ENCODE measurements around the gene RAX.

Gene RAX

DNA sequence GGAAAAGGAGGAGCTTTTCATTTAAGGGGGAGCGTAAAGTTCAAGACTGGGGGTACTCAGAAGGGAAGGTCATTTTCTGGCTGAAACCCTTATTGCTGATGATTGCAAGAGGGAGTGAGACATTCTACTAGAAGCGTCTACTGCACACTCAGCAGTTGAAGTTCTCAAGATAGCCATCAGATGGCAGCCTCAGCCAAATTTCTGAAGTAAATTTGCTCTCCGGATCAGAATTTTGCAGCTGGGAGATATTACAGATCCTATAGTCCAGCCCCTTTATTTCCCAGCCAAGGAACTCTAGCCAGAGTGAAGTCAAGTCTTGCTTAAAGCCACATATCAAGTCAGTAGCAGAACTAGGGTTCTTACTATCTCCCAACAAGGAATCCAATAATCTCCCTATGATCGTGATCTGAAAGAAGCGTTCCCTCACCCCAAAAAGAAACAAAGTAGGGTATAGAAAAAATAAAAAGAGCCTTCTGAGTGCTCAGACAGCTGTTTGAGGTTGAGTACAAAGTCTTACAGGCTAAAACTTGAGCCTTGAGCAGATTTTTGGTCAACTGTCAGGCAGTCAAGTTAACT, 24.0 kb downstream of the RAX start:
- in situ Hi-C loops (cut with MboI; ENCODE audit: low sequenced_read_pairs), result no loop called here

DNA sequence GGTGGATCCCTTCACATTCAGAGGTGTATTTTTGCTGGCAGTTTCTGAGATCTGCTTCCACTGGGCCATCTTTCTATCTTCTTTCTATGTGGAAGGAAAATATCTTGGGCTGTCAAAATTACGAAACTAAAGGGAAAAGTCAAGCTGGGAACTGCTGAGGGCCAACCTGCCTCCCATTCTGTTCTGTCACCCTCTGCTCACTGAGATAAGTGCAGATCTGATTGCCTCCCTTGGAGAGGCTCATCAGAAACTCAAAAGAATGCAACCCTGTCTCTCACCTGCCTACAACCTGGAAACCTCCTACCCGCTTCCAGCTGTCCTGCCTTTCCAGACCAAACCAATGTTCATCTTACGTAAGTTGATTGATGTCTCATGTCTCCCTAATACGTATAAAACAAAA, 26.5 kb downstream of the RAX start:
- in situ Hi-C loops (cut with MboI; ENCODE audit: low sequenced_read_pairs), result no loop called here

DNA sequence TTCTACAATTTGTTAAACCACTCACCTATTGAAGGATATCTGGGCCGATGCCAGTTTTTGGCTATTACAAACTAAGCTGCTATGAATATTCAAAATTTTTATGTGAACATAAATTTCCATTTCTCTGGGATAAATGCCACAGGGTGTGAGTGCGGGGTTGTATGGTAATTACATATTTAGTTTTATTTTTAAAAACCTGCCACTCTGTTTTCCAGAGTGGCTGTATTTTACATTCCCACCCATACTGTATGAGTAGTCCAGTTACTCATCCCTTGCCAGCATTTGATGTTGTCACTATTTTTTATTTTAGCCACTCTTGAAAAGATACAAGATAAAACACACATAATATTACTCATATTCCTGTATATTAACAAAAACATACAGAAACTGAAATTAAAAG, 30.3 kb downstream of the RAX start:
- in situ Hi-C loops (cut with MboI; ENCODE audit: low sequenced_read_pairs), result no loop called here

DNA sequence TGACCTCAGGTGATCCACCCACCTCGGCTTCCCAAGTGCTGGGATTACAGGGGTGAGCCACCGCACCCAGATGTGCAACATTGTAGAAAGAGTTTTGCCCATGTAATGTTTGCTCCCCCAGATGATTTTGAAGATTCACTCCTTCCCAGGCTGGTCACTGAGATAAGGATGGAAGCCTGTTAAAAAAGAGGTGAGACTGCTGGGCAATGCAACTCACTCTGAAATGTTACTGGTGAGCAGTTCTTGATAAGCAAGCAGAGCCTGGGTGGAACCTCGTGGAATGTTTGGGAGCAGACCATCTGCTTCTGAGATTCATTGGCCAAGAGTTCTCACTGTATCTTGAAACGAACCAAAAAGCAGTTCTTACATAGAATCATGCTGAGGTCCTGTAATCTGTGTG, 33.6 kb downstream of the RAX start:
- in situ Hi-C loops (cut with MboI; ENCODE audit: low sequenced_read_pairs), result no loop called here

DNA sequence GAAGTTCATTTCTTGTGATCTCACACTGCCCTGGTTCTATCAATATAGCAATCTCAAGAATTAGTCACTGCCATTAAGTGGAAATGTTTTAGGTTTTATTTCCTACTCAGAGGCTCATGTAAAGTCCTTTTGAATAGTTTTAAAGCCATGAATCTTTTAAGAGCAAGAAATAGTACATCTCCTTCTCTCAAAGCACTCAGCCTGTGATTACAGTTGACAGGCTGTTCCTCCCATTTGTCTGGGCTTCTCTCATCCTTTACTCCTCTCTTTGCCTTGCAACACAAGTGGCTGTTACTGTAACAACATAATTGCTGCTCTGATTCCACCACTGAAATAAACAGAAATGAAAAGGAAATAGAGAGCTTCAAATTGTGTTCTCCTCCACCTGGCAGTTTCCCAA, 34.9 kb downstream of the RAX start:
- in situ Hi-C loops (cut with MboI; ENCODE audit: low sequenced_read_pairs), result no loop called here

DNA sequence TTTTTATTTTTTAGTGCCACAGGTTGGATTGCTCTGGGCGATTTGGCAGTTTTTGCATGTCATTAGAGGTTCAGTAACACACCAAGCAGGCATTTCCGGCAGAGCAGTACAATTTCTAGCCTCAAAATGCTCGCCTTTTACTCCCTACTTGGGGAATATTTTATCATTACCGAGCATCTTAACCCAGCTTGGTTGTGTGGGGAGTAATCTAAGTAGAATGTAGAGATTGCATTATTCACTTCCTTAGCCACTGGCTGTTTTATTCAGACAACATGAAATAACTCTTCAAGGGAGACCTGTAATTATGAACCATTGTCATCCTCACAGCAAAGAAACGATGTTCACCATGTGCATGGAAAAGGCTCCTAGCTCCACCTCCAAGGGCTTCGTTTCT, 40.2 kb downstream of the RAX start:
- in situ Hi-C loops (cut with MboI; ENCODE audit: low sequenced_read_pairs), result no loop called here

DNA sequence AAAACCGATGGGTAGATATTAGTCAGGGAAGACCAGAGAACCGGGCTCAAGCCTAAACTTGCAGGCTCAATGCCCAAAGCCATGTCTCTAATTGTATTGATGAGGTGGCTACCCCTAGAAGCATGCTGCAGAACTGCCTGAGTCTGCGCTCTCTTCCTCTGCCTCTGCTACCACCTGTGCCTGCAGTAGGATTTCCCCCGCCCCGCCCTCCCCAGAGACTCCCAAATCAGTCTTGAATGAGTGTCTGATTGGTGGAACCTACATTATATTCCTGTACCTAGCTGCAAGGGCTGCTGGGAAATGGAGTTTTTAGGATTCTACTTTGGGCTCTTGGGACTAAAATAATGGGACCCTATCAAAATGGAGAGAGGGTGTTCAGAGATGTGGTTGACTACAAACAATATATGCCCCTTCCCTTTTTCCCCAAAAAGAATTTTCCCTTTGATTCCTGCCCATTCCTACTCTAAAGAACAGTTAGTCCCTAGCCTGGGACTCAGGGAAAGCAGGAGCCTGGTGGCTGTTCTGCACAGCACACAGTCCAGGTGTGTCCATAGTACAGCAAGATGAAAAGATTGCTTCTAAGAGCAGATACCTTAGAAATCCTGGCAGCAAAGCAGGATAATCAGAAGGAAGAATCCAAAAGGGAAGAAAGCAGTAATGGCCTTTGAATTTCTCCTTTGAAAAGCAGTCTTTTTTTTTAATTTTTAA, 40.8 kb downstream of the RAX start:
- in situ Hi-C loops (cut with MboI; ENCODE audit: low sequenced_read_pairs), result no loop called here

DNA sequence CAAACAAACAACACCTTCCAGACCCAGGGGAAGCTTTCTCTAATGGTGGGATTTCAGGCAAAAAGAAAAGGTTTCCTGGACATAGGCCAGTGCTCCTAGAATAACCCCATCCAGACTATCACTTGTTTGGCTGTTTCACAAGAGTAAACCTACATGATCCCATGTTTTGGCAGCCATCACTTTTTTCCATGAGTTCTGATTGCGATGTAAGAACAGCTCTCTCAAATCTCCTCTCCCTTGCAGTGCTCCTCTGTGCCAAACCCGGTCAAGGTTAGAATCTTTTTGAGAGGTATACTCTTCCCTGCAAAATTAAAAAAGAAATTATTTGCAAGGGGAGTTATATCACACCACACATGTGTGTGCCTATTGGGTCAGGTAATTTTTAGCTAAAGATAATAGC, 41.4 kb downstream of the RAX start:
- in situ Hi-C loops (cut with MboI; ENCODE audit: low sequenced_read_pairs), result no loop called here

DNA sequence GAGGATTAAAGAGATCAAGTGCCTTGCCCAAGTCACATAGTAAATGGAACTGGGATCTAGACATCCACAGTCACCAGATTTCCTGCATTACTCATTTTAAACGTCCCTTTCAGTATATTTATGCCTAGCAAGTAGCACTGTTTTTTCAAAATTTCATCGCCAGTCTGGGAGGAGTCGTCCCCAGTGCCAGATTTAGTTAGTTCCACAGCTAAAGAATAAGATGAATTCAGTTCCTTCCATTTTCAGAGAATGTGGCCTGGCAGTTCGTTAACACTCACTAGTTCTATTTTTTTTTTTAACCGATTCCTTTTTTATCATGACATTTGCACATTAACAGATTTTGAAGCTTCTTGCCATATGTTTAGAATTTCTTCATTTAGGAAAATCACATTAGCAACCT, 42.1 kb downstream of the RAX start:
- in situ Hi-C loops (cut with MboI; ENCODE audit: low sequenced_read_pairs), result no loop called here

DNA sequence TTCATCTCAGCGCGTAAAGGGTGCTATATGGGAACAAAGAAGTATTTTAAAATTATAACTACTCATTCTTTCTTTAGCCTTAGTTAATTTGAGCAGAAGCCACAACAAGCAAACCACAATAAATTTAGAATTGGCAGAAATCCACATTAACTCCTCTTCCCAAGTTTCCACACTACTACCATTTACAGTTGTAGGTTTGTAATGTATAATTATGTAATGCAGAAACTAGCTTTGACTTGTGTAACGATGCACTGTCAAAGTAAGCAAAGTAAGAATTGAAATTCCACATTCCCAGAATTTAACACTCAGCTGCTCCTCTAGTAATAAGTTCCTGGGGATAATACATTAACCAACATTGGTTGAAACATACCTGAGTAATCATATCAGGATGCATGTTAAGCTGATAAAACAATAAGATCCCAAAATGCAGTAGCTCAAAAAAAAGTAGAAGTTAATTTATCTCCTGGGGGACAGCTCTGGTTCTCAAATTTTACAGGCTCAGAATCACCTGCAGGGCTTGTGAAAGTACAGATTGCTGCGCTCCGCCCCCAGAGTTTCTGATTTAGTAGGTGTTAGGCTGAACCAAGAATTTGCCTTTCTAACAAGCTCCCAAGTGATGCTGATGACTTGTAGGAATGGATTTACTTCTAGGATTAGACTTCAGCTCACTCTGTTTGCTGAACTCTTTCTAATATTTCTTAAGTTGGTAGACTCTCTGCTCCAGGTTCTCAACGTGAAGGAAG, 43.4 kb downstream of the RAX start:
- in situ Hi-C loops (cut with MboI; ENCODE audit: low sequenced_read_pairs), result no loop called here

DNA sequence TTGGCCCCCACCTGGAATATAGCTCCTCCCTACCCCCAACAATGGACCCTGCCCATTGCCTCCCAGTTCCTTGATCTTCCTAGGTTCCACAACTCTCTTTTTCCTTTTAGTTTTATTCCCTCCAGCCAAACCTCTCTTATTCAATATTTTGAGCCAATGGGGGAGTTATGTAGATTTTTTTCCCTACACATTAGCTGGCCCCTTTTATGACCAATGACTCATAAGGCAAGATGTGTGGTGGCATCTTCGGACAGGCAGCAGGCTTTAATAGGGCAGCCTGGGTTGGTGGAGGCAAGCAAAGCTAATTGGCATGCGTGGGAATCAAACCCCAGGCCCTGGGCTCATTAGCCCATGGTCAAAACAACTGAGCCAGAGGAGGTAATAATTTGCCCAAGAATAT, 44.1 kb downstream of the RAX start:
- in situ Hi-C loops (cut with MboI; ENCODE audit: low sequenced_read_pairs), result no loop called here

DNA sequence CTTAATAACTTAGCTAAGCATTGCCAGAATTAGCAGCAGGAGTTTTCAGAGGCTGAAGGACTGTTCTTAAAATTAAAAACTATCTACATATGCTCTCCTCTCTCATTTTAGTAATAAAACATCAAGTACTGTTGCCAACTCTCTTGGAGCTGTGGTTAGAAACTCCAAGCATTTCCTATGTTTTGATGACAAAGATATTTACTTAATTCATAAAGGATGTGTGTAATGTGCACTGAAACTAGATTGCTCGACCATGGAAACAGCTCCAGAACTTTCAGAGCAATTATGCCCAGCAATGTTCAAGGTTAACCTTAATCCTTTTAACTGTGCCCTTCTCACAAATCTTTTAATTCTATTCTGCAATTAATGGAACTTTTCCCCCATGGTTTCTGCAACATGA, 44.9 kb downstream of the RAX start:
- in situ Hi-C loops (cut with MboI; ENCODE audit: low sequenced_read_pairs), result no loop called here

DNA sequence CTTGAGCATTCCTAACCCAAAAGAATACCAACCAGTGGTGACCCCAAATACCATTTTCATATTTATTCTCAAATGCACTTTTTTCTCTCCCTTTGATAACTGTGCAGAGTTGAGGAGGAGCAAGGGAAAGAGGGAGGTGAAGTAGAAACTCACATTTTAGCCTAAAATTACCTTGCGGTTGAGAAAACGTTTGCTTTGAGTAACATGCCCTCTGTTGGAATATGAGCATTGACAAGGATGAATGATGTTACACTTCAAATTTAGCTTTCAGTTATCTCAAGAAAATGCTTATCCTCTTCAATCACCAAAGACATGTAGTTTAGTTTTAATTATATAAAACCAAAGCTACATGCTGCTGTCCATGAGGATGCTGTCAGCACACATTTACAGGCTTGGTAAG, 50.9 kb downstream of the RAX start:
- in situ Hi-C loops (cut with MboI; ENCODE audit: low sequenced_read_pairs), result no loop called here

DNA sequence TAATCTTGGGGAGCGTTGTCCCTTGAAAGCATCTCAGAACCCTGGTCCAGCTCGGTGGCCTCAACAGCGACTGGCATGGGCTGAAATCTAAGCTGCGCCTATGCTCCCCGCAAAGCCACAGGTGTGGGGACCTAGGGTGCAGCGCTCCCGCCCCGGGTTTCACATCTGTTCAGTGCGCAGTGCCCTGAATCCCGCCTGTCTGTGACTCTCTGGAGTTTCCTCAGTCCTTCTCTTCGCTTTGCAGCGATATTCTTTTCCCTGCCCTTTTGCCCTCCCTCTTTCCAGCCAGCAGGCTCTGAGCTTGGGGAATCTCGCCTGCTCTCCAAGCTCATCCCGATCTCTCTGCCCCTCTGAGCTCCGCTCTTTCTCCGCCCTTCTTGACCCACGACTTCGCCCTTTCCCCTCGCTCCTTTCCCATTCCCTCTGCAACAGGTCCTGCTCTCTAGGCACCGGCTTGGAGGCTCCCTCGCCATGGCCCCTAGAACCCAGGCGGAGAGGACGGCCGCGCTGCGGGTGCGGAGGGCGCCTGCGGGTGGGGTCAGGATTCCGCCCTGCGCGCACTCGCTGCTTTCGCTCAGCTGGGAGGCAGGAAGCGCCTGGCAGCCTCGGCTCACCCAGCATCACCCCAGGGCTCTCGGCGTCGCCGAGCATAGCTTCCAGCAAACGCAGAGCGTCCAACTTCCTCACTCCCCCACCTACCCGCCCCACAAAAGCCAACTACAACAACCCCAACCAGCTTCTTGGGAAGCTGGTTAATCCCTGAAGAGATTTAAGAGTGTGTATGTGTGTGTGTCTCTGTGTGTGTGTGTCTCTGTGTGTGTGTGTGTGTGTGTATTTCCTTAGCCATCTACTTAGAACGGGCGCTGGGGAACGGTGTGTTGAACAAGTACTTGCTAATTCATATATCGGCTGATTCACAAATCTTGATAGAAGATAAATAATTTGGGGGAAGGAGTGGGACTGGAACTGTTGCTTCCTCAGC, 52.2 kb downstream of the RAX start:
- in situ Hi-C loops (cut with MboI; ENCODE audit: low sequenced_read_pairs), result no loop called here

DNA sequence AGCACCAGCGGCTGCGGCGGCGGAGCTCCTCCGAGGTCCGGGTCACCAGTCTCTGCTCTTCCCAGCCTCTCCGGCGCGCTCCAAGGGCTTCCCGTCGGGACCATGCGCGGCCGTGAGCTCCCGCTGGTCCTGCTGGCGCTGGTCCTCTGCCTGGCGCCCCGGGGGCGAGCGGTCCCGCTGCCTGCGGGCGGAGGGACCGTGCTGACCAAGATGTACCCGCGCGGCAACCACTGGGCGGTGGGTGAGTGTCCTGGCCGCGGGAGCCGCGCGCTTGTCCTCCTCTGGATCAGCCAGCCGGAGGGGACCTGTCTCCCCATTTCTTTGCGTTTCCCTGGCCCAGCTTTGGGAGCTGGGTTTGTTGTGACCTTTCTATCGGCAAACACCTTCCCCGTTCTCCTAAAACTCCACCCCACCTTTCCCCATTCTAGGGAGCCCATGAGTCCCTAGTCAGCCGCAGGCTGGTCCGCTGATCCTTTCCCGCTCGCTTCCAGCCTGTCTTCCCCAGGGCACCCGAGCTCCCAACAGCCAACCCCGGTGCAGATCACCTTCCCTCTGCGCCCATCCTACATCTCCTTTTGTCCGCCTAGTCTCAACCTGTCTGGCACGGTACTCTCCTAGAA, 53.0 kb downstream of the RAX start:
- in situ Hi-C loops (cut with MboI; ENCODE audit: low sequenced_read_pairs), result no loop called here

DNA sequence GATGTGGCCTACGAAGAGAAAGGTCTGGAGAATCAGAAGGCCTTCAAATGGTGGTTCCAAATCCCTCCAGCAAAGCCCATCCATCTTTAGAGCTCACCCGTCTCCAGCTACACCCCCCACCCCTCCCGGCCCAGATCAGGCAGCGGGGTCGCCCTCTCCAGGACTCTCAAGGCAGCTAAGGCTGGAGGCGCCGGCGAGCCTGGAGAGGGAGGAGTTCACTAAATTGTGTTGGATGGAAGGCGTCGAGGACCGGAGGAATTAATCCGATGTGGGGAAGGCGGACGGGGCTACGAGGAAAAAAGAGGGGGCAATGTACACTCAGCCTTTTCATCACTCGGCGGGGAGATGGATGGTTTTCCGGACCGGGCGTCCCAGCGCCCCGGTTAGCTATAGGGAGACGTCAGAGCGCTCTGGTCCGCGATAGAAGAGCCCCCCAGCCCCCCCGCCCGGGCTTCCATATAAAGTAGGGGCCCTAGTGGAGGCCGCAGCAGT, 53.5 kb downstream of the RAX start, which contains the start of gene GRP:
Gene GRP, plus strand, starts transcription at position 487 of the 492 bp plus-strand sequence. CDS start 108 bp downstream, outside the sequence.
- in situ Hi-C loops (cut with MboI; ENCODE audit: low sequenced_read_pairs), result no loop called here

DNA sequence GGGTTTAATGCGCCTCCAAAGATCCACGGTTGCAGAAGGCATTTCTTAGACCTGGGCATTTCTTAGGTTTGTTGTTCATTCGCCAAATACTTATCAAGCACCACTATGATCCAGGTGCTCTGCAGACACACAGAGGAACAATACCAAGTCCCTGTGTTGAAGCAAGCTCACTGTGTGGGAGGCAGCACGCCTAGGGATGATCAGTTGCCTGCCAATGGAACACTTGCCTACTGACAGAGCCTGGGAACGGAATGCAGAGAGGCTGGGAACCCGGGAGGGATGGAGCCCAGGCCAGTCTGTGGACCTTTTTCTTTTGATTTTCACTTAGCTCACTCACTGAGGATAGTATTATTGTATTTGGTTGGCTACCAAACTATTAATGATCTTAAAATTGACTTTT, 55.2 kb downstream of the RAX start:
- in situ Hi-C loops (cut with MboI; ENCODE audit: low sequenced_read_pairs), result no loop called here
